GM19240 (cell line): Measurements from ENCODE around the gene PEF1.
"Not testable (repeated sequence)": the region's sequence is repeated elsewhere in the genome, so short reads cannot be mapped to it uniquely, and the experiment has no call there.

Source experiments
- DNase-seq: peaks from one replicate; pipeline ENCODE4 v3.0.0; 2011; ENCODE audit warnings: low spot score; ENCODE audit not compliant: insufficient read length

The PEF1 gene

GRCh38 chr1:31614414-31615005 is 30.2 kb downstream of the PEF1 start:
- DNase-seq = no peak

- DNase-seq = no peak
These were observed 35.1 kb downstream of the PEF1 start for GRCh38 chr1:31609514-31610118.

GRCh38 chr1:31607360-31607759 is 37.3 kb downstream of the PEF1 start:
- DNase-seq = no peak

GRCh38 chr1:31605908-31606427 is 38.7 kb downstream of the PEF1 start:
- DNase-seq = peak; percentile 77

GRCh38 chr1:31602081-31602480 is 42.6 kb downstream of the PEF1 start:
- DNase-seq = no peak

- DNase-seq = no peak
These were observed 44.0 kb downstream of the PEF1 start for GRCh38 chr1:31600641-31601040.

GRCh38 chr1:31598980-31599379 is 45.7 kb downstream of the PEF1 start:
- no peak for DNase-seq

GRCh38 chr1:31596737-31597097 is 48.0 kb downstream of the PEF1 start:
- DNase-seq = no peak

GRCh38 chr1:31595836-31596736 is 48.6 kb downstream of the PEF1 start:
- no peak for DNase-seq

GRCh38 chr1:31593770-31594632 is 50.7 kb downstream of the PEF1 start:
- peak; percentile 47 for DNase-seq

GRCh38 chr1:31593136-31593665 is 51.5 kb downstream of the PEF1 start:
- no peak for DNase-seq

- no peak for DNase-seq
These were observed 52.5 kb downstream of the PEF1 start for GRCh38 chr1:31592132-31592531.

- no peak for DNase-seq
These were observed 53.1 kb downstream of the PEF1 start for GRCh38 chr1:31591425-31592093.

- no peak for DNase-seq
These were observed 55.7 kb downstream of the PEF1 start for GRCh38 chr1:31588751-31589515.

- DNase-seq = peak; percentile 80
These were observed 56.8 kb downstream of the PEF1 start for GRCh38 chr1:31587720-31588423.

- not testable (repeated sequence) for DNase-seq
These were observed 57.4 kb downstream of the PEF1 start for GRCh38 chr1:31587328-31587699.

GRCh38 chr1:31586376-31587327 is 58.0 kb downstream of the PEF1 start:
- DNase-seq = no peak
